Mononuclear cell (primary cell): ENCODE results near the gene NCKAP5L. TPM values are rescaled to one million over a fixed set of nuclear protein-coding genes. Genes with fewer than 3 reads are reported as not detected.
"Not testable (repeated sequence)": the region's sequence is repeated elsewhere in the genome, so short reads cannot be mapped to it uniquely, and the experiment has no call there.

ENCODE experiments used
- H3K27me3 ChIP-seq: 2 replicates; pipeline ENCODE4 v1.6.0; 2011; ENCODE audit warnings: low read length, control low read depth; ENCODE audit not compliant: insufficient read depth
- H3K4me1 ChIP-seq: 2 replicates; pipeline ENCODE4 v1.5.1; 2011; ENCODE audit warnings: mild to moderate bottlenecking, low read length, control low read depth; ENCODE audit not compliant: insufficient read depth
- H3K4me3 ChIP-seq: 2 replicates; pipeline ENCODE4 v1.5.1; 2011; ENCODE audit warnings: mild to moderate bottlenecking, low read length, moderate library complexity
- H3K9me3 ChIP-seq: 2 replicates; pipeline ENCODE4 v1.5.1; 2011; ENCODE audit warnings: low read depth, mild to moderate bottlenecking, control low read depth, low read length
- total RNA-seq: library from RNA; depleted of rRNA; stranded (reverse); fragments of >200 nt; gene quantifications from one replicate; pipeline ENCODE4 v1.2.3, GENCODE V29; 2012

The NCKAP5L gene
- total RNA-seq, 1 donor, result 13.7 TPM

- no peaks in the 10 kb centered on the region for H3K27me3 ChIP-seq
Measured at GRCh38 chr12:49790741-49791555, 37.3 kb downstream of the NCKAP5L start.

GRCh38 chr12:49789992-49790391, 38.2 kb downstream of the NCKAP5L start:
- no peaks in the 10 kb centered on the region for H3K9me3 ChIP-seq
- no peaks in the 10 kb centered on the region for H3K4me1 ChIP-seq
- H3K4me3 ChIP-seq, result no peak overlapping the region
- no peaks in the 10 kb centered on the region for H3K27me3 ChIP-seq

More at GRCh38 chr12:49790741-49791555, 37.3 kb downstream of the NCKAP5L start:
- H3K9me3 ChIP-seq, result no peaks in the 10 kb centered on the region
- H3K4me1 ChIP-seq, result no peaks in the 10 kb centered on the region
- no peak overlapping the region for H3K4me3 ChIP-seq

GRCh38 chr12:49787672-49788071, 40.5 kb downstream of the NCKAP5L start:
- peaks cover 2% of the 10 kb centered on the region for H3K27me3 ChIP-seq
- H3K4me1 ChIP-seq, result peaks cover 8% of the 10 kb centered on the region
- no peaks in the 10 kb centered on the region for H3K9me3 ChIP-seq
- no peak overlapping the region for H3K4me3 ChIP-seq

- Histone ChIP-seq H3K4me3 (no peak overlapping the region), H3K27me3 (peaks cover 2% of the 10 kb centered on the region), H3K4me1 (peaks cover 8% of the 10 kb centered on the region)
Measured at GRCh38 chr12:49784756-49785409, 43.3 kb downstream of the NCKAP5L start.

GRCh38 chr12:49783917-49784676, 44.1 kb downstream of the NCKAP5L start:
- H3K4me3 ChIP-seq, result no peak overlapping the region
- H3K27me3 ChIP-seq, result peaks cover 2% of the 10 kb centered on the region
- no peaks in the 10 kb centered on the region for H3K9me3 ChIP-seq
- peaks cover 8% of the 10 kb centered on the region for H3K4me1 ChIP-seq

More at GRCh38 chr12:49784756-49785409, 43.3 kb downstream of the NCKAP5L start:
- H3K9me3 ChIP-seq, result no peaks in the 10 kb centered on the region

GRCh38 chr12:49780914-49781313, 47.3 kb downstream of the NCKAP5L start:
- H3K4me1 ChIP-seq, result peaks cover 25% of the 10 kb centered on the region
- not testable (repeated sequence) for H3K27me3 ChIP-seq, H3K9me3 ChIP-seq, H3K4me3 ChIP-seq

GRCh38 chr12:49779581-49779980, 48.6 kb downstream of the NCKAP5L start:
- H3K27me3 ChIP-seq, result peaks cover 2% of the 10 kb centered on the region
- H3K9me3 ChIP-seq, result no peaks in the 10 kb centered on the region
- peaks cover 23% of the 10 kb centered on the region for H3K4me1 ChIP-seq
- no peak overlapping the region for H3K4me3 ChIP-seq

- Histone ChIP-seq H3K27me3 (no peaks in the 10 kb centered on the region), H3K9me3 (no peaks in the 10 kb centered on the region)
Measured at GRCh38 chr12:49777800-49778748, 50.1 kb downstream of the NCKAP5L start.

GRCh38 chr12:49777341-49777740, 50.9 kb downstream of the NCKAP5L start:
- no peaks in the 10 kb centered on the region for H3K9me3 ChIP-seq
- no peaks in the 10 kb centered on the region for H3K27me3 ChIP-seq
- H3K4me1 ChIP-seq, result peaks cover 17% of the 10 kb centered on the region
- no peak overlapping the region for H3K4me3 ChIP-seq

More at GRCh38 chr12:49777800-49778748, 50.1 kb downstream of the NCKAP5L start:
- no peak overlapping the region for H3K4me3 ChIP-seq
- H3K4me1 ChIP-seq, result peaks cover 17% of the 10 kb centered on the region

- H3K4me1 ChIP-seq, result peaks cover 17% of the 10 kb centered on the region
- no peaks in the 10 kb centered on the region for H3K27me3 ChIP-seq
- no peaks in the 10 kb centered on the region for H3K9me3 ChIP-seq
- H3K4me3 ChIP-seq, result no peak overlapping the region
Measured at GRCh38 chr12:49776858-49777257, 51.4 kb downstream of the NCKAP5L start.

- no peaks in the 10 kb centered on the region for H3K27me3 ChIP-seq
- H3K4me1 ChIP-seq, result peaks cover 17% of the 10 kb centered on the region
- H3K9me3 ChIP-seq, result no peaks in the 10 kb centered on the region
Measured at GRCh38 chr12:49776413-49776812, 51.8 kb downstream of the NCKAP5L start.

GRCh38 chr12:49773102-49773501, 55.1 kb downstream of the NCKAP5L start:
- H3K4me3 ChIP-seq, H3K27me3 ChIP-seq, H3K9me3 ChIP-seq: not testable (repeated sequence)
- peaks cover 14% of the 10 kb centered on the region for H3K4me1 ChIP-seq

More at GRCh38 chr12:49776413-49776812, 51.8 kb downstream of the NCKAP5L start:
- no peak overlapping the region for H3K4me3 ChIP-seq

GRCh38 chr12:49767333-49767732, 60.9 kb downstream of the NCKAP5L start:
- Histone ChIP-seq H3K27me3 (no peaks in the 10 kb centered on the region), H3K9me3 (no peaks in the 10 kb centered on the region), H3K4me1 (peaks cover 20% of the 10 kb centered on the region), H3K4me3 (no peak overlapping the region)

GRCh38 chr12:49766115-49766455, 62.1 kb downstream of the NCKAP5L start:
- Histone ChIP-seq H3K9me3 (no peaks in the 10 kb centered on the region), H3K27me3 (no peaks in the 10 kb centered on the region), H3K4me3 (no peak overlapping the region), H3K4me1 (peaks cover 25% of the 10 kb centered on the region)
